ENCODE results near the gene MDFIC2. TPM values are rescaled to one million over a fixed set of nuclear protein-coding genes. Genes with fewer than 3 reads are reported as not detected.
A peak's percentile ranks its signal among the peaks of the same experiment; 100 is the strongest.

MDFIC2 gene
- polyA plus RNA-seq, 3 donors = not detected

DNA sequence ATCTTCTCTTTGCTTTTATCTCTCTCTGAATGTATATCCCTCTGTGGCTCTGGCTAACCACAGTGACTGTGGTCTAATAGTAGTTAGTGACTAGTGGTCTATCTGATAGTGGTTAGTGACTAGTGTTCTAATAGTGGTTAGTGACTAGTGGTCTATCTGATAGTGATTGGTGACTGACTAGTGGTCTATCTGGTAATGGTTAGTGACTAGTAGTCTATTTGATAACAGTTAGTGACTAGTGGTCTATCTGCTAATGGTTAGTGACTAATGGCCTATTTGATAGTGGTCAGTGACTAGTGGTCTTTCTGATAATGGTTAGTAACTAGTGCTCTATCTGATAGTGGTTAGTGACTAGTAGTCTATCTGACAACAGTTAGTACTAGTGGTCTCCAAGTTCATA lies 110.5 kb downstream of the MDFIC2 start:
- DNase-seq (ENCODE audit: extremely low read depth in 1 of 11, low read depth in 9 of 11, low spot score in 4 of 11) = no peak

DNA sequence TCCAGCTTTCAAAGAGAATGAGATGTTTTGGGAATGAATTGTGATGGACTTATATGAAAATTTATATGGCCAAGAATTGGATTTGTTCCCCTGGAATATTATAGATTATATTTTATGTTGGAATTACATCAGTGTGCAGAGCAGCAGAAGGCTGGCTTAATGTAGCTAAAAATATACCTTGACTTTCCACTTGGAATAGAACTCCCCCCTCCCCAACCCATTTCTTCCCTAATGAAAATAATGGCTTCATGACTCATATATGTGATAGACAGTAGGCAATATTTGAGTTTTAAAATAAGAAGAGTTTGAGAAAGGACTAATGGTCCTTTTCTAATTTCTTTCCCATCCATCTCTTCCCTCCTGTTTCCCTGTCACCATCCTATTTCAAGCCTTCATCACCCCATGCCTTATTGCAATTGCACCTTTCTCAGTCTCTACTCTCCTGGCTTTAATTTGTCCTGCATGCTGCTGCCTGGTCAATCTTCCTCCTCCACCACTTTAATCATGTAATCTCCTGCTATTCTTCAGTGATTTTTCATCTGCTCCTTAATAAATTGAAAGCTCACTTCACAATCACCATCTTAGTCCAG lies 122.5 kb downstream of the MDFIC2 start:
- no peak for DNase-seq (ENCODE audit: extremely low read depth in 1 of 11, low read depth in 9 of 11, low spot score in 4 of 11)

DNA sequence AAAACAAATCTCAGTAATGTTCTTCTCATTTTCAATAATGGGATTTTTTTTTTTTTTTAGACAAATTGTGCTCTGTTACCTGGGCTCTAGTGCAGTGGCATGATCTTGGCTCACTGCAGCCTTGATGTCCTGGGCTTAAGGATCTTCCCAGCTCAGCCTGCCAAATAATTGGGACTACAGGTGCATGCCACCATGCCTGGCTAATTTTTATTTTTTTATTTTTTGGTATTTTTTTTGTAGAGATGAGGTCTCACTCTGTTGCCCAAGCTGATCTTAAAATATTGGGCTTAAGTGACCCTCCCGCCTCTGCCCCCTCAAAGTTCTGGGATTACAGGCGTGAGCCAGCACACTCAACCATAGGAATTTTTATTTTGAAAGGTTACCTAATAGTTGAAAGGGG lies 126.2 kb downstream of the MDFIC2 start:
- DNase-seq (ENCODE audit: extremely low read depth in 1 of 11, low read depth in 9 of 11, low spot score in 4 of 11) = no peak

DNA sequence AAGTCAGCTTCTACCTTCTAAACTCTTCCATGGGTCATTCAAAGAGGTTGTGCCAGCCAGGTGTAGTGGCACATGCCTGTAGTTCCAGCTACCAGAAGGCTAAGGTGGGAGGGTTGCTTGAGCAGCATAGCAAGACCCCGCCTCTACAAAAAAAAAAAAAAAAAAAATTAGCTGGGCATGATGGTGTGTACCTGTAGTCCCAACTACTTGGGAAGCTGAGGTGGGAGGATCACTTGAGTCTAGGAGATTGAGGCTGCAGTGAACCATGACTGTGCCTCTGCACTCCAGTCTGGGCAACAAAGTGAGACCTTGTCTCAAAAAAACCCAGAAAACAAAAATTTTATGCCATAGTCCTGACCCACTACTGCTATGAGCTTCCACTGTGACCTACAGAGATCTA lies 126.8 kb downstream of the MDFIC2 start:
- no peak for DNase-seq (ENCODE audit: extremely low read depth in 1 of 11, low read depth in 9 of 11, low spot score in 4 of 11)

DNA sequence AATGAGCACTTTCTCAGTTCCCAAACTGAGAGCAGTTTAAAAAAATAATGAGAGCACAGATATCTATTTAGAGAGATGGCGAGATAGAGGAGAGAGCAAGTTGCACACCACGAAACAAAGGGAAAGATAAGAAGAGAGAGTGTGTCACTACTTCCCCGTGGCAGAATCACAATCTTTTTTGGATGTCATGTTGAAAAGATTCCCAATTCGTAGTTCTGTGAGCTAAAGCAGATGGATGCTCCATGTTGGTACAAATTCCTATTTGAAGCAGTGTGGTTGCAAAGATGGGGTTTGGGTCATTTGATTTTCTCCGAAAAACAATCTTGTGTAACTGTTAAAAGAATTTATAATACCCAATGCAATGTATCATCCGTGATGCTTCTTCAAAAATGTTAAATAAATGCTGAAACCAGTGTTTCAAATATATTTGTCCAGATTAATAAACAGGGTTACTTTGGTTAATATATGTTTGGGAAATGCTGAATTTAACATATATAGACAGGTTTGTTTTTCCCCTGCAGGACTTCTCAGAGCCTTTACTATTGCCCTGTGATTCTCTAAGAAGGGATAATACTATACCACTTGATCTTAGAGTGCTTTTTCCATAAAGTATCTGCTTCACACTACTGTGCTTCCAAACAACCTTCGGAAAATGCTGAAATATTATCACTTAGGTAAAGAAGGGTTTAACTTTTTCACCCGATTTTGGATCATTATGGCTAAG lies 128.5 kb downstream of the MDFIC2 start:
- DNase-seq (ENCODE audit: extremely low read depth in 1 of 11, low read depth in 9 of 11, low spot score in 4 of 11) = no peak

DNA sequence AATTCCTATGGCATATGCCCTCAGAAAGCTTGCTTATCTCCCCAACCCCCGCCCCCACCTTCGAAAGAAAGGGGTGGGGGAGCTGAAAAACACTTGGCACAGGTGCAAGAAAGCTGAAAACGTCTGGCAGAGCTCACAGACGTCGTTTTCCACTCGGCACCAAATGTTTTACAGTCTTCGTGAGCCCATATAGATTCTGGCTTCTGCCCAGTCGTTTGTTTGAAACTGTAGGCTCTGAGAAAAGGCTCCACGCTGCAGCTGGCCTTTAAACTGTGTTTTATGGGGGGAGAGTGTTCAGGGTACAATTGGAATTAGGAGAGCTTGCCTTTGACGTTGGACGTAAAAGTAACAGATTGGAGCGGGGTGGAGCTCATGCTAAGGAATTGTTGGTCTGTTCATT lies 130.3 kb downstream of the MDFIC2 start:
- DNase-seq (ENCODE audit: extremely low read depth in 1 of 11, low read depth in 9 of 11, low spot score in 4 of 11) = peak in 7 of 11 donors; percentile 3 to 20 (median 15)

DNA sequence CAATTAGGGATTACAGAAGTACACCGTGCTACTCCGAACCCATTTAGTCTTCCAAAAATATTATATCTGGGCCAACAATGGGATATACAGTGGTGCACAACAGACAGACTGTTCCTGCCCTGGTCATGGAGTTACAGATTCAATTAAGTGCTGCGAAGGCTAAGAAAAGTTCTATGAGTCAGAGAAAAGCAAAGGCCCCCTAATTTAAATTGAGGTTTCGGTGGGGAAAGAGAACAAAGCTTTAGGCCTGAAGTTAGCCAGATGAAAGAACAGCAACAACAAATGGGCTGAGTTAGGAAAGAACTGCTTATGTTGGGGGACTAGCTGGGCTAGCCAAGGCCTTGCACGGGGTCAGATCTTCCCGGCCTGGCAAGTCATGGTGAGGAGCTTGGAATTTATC lies 131.8 kb downstream of the MDFIC2 start:
- no peak for DNase-seq (ENCODE audit: extremely low read depth in 1 of 11, low read depth in 9 of 11, low spot score in 4 of 11)

DNA sequence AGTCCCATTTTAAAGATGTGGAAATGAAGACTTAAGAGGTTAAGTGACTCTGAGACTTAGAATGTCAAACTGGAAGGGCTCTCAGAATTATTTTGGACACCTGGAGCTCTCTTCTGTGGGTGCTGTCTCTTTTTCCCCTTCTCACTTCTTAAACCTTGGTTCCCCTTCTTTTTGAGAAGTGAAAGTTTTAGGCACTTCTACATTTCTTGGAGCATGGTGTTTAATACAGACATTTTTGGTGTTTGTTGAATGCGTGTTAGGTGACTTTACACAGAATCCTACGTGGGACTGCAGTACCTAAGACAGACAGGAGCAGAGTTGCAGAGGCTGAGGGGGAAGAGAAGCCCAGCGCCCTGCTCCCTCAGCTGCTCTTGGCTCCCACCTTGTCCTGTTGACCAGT lies 133.3 kb downstream of the MDFIC2 start:
- no peak for DNase-seq (ENCODE audit: extremely low read depth in 1 of 11, low read depth in 9 of 11, low spot score in 4 of 11)

DNA sequence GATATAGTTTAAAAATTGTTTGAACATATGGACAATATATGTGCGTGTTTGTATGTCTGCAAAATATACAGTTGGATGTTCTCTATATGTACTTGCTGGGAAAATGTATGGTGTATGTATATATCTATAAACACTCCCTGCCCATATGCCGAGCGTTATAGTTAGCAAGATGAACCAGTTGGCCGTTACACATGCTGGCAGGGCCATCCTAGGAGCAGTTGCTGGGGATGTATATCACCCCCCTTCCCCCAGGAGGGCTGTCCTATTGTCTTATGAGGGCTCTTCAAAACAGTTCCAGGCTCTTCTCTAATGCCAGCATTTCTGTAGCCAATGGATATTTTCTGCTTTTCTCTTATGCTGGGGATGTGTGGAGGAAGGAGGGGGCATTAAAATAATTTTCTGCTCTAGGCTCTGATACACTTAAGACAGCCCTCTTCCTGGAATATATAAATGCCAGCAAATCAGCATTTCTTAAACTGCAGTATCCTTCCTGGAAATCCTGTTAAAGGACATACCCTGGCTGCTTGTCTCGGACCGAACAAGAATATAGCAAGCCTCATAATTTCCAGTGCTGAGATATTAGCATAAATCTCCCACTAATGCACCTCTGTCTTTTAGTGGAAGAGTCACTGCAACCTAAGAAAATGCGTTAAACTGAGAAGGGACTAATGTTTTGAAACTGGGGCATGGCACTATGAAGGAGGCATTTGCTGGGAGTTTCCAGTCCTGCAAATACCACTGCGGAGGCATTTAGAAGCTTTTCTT lies 134.4 kb downstream of the MDFIC2 start:
- DNase-seq (ENCODE audit: extremely low read depth in 1 of 11, low read depth in 9 of 11, low spot score in 4 of 11) = no peak

DNA sequence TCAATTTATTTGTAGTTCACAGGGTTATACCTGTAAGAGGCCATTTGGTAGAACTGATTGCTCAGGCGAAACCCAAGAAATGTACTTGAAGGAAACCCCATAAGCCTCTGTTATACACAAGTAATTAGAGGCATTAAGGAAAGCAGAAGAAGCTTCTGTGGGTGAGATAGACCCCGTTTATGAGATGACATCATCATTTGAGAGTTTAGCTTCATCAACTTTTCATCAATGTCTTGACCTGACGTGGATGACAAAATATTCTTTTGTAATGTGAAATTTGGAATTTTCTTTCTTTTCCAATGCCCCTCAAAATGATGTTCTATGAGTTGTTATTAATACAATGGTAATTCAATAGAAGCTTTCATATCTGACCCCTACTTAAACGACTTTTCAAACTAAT lies 136.2 kb downstream of the MDFIC2 start:
- DNase-seq (ENCODE audit: extremely low read depth in 1 of 11, low read depth in 9 of 11, low spot score in 4 of 11) = no peak

DNA sequence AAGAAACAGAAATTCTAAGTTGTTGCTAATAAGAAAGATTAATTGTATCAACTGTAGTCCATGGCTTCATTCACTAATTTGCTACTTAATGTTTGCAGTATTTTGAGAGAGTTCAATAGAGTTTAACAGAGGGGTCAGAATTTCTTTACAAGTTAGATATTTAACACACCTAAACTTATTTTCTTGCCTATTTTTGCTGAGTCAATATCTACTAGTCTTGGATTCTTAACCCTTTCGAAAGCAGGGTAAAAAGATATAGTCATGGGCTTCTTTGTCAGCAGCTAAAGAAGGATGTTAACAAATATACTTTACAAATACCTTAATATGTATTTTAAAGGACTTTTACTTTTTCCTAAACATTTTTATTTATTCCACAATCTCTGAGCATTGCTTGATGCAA lies 155.6 kb downstream of the MDFIC2 start:
- no peak for DNase-seq (ENCODE audit: extremely low read depth in 1 of 11, low read depth in 9 of 11, low spot score in 4 of 11)

DNA sequence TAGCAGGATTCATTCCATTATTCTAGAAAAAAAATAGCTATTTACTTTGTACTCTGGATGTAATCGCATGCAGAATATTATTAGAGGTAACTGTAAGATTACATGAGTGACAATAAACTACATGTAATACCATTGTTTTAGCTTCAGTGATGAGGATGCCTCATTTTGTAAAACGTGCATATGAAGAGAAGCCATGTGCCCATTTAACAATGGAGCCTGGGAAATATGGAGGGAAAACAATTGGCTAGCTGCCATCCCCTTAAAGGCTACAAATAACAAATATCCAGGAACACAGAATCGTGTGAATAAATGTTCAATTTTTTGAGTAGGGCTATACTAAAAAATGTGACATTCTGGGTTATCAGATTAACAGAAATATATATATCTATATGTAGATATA lies 161.8 kb downstream of the MDFIC2 start:
- no peak for DNase-seq (ENCODE audit: extremely low read depth in 1 of 11, low read depth in 9 of 11, low spot score in 4 of 11)

DNA sequence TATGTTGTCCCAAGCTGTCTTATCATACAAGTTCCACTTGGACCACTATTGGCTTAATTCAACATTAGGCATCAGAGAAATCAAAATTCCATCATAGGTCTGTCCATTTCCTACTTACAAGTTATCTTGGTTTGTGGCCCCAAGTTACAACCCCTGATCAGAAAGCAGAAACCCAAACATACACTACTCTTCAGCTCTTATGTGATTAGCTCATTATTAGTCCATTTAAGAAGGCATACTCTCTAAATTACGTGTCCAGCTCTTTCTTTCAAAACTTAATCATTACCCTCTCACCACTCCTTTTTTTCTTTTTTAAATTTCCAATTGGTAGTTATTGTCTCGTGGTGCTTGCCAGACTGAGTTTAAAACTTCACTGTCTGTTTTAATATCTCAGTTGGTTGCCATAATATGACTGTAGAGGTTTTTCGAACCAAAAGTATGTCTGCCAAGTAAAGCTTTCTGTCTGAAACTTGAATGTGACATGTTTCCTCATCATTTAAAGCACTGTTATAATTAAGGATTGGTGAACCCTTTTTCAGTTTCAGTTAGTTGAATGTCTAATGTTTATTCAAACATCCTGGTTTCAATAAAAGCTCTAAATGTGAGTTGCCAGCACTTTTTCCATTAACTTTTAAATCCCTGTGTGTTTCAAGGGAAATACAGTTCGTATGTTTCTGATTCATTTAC lies 162.6 kb downstream of the MDFIC2 start:
- no peak for DNase-seq (ENCODE audit: extremely low read depth in 1 of 11, low read depth in 9 of 11, low spot score in 4 of 11)
